Measurements from ENCODE around the gene SART3.

Gene SART3

GRCh38 chr12:108509806-108510205 lies 51.2 kb downstream of the SART3 start:
- in situ Hi-C loops (cut with MboI; ENCODE audit: low sequenced_read_pairs, unreplicated experiment), result no loop called here
- no peak for TF ChIP-seq CTCF (IDR thresholded peaks at IDR 0.05; ENCODE audit: borderline replicate concordance, control extremely low read depth, extremely low read depth, insufficient read depth, missing control alignments)
- no peak for DNase-seq (ENCODE audit: low spot score)

GRCh38 chr12:108507971-108508642 lies 52.9 kb downstream of the SART3 start:
- no peak for TF ChIP-seq CTCF (IDR thresholded peaks at IDR 0.05; ENCODE audit: borderline replicate concordance, control extremely low read depth, extremely low read depth, insufficient read depth, missing control alignments)
- in situ Hi-C loops (cut with MboI; ENCODE audit: low sequenced_read_pairs, unreplicated experiment), result no loop called here
- no peak for DNase-seq (ENCODE audit: low spot score)

DNA sequence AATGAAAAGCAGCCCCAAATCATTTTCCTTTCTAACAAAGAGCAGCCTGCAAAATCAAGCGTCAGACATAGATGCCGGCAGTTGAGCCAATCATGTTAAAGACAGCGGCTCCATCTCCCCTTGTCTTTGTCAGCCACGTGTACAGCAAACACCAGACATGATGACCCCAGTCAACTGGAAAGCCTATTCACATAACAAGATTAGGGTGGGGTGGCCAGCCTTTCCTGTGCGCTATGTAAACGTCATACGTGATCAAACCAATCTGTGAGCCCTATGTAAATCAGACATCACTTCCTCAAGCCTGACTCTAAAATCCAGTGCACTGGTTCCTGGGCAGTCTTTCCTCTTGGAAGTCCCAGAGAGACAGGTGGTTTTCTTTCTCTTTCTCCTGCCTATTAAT lies 55.8 kb downstream of the SART3 start:
- in situ Hi-C loops (cut with MboI; ENCODE audit: low sequenced_read_pairs, unreplicated experiment), result no loop called here
- DNase-seq (ENCODE audit: low spot score), result no peak
- no peak for TF ChIP-seq CTCF (IDR thresholded peaks at IDR 0.05; ENCODE audit: borderline replicate concordance, control extremely low read depth, extremely low read depth, insufficient read depth, missing control alignments)

- DNase-seq (ENCODE audit: low spot score), result no peak
- in situ Hi-C loops (cut with MboI; ENCODE audit: low sequenced_read_pairs, unreplicated experiment), result no loop called here
Measured at GRCh38 chr12:108502922-108503321, 58.1 kb downstream of the SART3 start.

DNA sequence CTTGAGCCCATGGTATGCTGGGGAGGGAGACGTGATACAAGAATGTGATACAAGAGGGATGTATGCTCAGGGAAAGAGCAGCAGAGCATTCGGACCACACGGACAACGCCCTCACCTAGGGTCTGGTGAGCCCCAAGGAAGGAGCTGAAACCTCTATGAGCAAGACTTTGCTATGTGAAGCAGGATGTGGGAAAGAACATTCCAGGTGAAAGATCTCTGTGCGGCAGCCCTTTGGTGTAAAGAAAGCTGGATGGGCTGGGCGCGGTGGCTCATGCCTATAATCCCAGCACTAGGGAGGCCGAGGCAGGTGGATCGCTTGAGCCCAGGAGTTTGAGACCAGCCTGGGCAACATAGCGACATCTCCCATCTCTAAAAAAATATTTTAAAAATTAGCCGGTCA lies 62.8 kb downstream of the SART3 start:
- no peak for TF ChIP-seq CTCF (IDR thresholded peaks at IDR 0.05; ENCODE audit: borderline replicate concordance, control extremely low read depth, extremely low read depth, insufficient read depth, missing control alignments)
- in situ Hi-C loops (cut with MboI; ENCODE audit: low sequenced_read_pairs, unreplicated experiment), result no loop called here
- DNase-seq (ENCODE audit: low spot score), result no peak

More at GRCh38 chr12:108502922-108503321, 58.1 kb downstream of the SART3 start:
- no peak for TF ChIP-seq CTCF (IDR thresholded peaks at IDR 0.05; ENCODE audit: borderline replicate concordance, control extremely low read depth, extremely low read depth, insufficient read depth, missing control alignments)

DNA sequence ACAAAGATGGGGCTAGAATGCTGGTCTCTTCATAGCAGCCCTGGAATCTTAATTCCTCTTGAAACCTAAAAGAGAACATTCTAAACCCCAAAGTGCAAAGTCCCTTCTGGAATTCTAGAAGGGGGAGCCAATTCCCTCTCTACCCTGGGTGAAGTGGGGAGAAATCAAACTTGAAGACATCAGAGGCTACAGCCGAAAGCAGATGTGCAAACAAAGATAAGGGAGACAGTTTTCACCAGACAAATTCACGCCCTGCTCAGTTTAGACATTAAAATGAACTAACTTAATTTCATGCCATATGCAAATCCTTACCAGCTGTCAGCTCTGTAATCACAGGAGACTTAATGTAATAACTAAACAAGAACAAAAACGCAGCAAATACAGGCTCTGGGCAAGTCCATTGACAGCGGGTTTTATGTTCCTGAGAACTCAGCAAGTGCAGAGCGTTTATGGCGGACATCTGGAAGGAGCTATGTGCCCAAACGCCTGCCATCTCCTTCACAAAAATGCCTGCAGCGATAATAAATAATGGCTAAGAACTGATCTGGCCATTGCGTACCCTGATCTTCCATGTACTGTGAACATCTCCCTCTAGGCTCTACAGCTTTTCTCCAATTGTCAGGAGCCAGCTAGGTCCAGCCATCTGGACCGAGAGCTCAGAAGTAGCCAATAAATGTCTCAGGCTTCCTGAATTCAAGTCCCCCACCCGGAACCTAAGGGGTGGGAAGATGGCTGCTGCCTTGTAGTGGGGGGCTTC lies 65.0 kb downstream of the SART3 start:
- in situ Hi-C loops (cut with MboI; ENCODE audit: low sequenced_read_pairs, unreplicated experiment), result no loop called here

More for the DNA sequence above, 65.0 kb downstream of the SART3 start:
- DNase-seq (ENCODE audit: low spot score), result no peak
- no peak for TF ChIP-seq CTCF (IDR thresholded peaks at IDR 0.05; ENCODE audit: borderline replicate concordance, control extremely low read depth, extremely low read depth, insufficient read depth, missing control alignments)
